Ammon's horn (tissue), 1 donor: ENCODE measurements around the gene DMRT3.

ENCODE experiments used
- DNase-seq: peaks from one replicate; pipeline ENCODE4 v3.0.0-alpha.2; 2016; ENCODE audit warnings: low spot score

The DMRT3 gene

GRCh38 chr9:970151-970996 is 6.1 kb upstream of the DMRT3 start:
- no peak for DNase-seq

GRCh38 chr9:971901-972500 is 4.5 kb upstream of the DMRT3 start:
- no peak for DNase-seq

GRCh38 chr9:972501-973294 is 3.8 kb upstream of the DMRT3 start:
- DNase-seq, result no peak

GRCh38 chr9:973295-973834 is 3.1 kb upstream of the DMRT3 start:
- no peak for DNase-seq

- DNase-seq, result no peak
These were observed 2.1 kb upstream of the DMRT3 start for GRCh38 chr9:974031-974995.

GRCh38 chr9:974996-975739 is 1.3 kb upstream of the DMRT3 start:
- no peak for DNase-seq

GRCh38 chr9:975740-976257 is 656 bp upstream of the DMRT3 start:
- DNase-seq, result no peak

- DNase-seq, result no peak
These were observed 735 bp downstream of the DMRT3 start for GRCh38 chr9:976943-977837.

GRCh38 chr9:977838-978830 is 1.7 kb downstream of the DMRT3 start:
- no peak for DNase-seq

GRCh38 chr9:979983-980382 is 3.5 kb downstream of the DMRT3 start:
- no peak for DNase-seq

- DNase-seq, result no peak
These were observed 4.2 kb downstream of the DMRT3 start for GRCh38 chr9:980640-981039.

GRCh38 chr9:981491-981898 is 5.0 kb downstream of the DMRT3 start:
- no peak for DNase-seq

GRCh38 chr9:982394-983230 is 6.2 kb downstream of the DMRT3 start:
- DNase-seq, result no peak

GRCh38 chr9:994005-994404 is 17.6 kb downstream of the DMRT3 start:
- DNase-seq, result peak; percentile 28

- DNase-seq, result no peak
These were observed 18.7 kb downstream of the DMRT3 start for GRCh38 chr9:995192-995591.

GRCh38 chr9:995781-996180 is 19.3 kb downstream of the DMRT3 start:
- no peak for DNase-seq
